ENCODE results near the gene TMEM165.

TMEM165 gene

DNA sequence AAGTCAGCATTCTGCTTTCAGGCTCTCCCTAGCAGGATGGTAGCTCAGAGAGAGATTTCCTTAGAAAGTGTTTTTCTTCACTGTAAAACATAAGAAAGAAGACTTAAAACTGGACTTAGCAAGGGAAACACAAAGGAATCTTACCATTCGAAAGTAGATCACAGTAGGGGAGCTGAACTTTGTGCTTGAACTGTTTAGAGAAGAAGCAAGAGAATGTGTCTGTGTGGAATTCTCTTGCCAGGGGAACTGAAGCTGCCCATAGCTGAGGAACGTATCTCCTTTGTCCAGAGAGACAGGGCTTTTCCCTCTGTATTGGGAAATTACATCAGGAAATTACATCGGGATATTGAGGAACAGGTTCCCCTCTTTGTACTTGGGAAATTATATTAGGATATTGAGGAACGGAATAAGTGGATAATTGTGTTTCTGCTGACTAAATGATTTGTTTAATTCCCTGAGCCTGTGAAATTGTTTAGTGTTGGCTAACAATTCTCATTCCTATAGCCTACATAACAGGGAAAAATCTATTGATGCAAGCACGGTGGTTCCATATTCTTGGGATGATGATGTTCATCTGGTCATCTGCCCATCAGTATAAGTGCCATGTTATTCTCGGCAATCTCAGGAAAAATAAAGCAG, 28.6 kb upstream of the TMEM165 start:
- DNase-seq = no peak

DNA sequence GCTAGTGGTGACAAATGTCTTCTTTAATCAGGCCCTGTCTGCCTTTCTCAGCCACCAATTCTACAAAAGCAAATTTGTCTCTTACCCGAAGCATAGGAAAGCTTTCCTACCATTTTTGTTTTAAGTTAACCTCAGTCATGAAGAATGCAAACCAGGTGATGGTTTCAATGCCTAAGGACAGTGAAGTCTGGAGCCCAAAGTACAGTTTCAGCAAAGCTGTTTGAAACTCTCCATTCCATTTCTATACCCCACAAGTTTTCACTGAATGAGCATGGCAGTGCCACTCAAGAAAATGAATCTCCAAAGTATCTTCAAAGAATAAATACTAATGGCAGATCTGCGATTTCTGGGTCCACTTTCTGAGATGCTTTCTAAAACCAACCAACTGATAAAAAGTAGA, 25.8 kb upstream of the TMEM165 start:
- no peak for DNase-seq

GRCh38 chr4:55372259-55372658, 23.5 kb upstream of the TMEM165 start:
- DNase-seq = no peak

DNA sequence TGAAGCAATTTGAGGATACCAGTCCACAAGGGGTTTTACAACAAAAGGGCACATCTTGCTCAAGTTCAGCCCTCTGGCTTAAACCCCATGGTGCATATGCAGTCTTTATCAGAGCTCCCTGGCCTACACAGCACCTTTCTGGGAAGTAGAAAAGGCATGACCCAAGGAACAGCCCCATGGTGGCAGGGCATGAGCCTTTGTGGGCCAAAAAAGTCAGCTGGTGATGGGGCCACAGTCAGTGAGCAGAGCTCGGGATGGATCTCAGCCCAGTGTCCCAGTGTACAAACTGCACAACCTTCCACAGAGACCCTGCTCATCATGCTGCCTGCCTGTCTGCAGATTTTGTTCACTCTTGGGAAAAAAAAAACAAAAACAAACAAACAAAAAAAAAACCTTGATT, 22.3 kb upstream of the TMEM165 start:
- DNase-seq = no peak

- DNase-seq = no peak
Observed at GRCh38 chr4:55376698-55377097, 19.1 kb upstream of the TMEM165 start.

- no peak for DNase-seq
Observed at GRCh38 chr4:55378617-55379467, 16.9 kb upstream of the TMEM165 start.

GRCh38 chr4:55380576-55380975, 15.2 kb upstream of the TMEM165 start:
- no peak for DNase-seq

- DNase-seq = no peak
Observed at GRCh38 chr4:55381502-55381901, 14.3 kb upstream of the TMEM165 start.

DNA sequence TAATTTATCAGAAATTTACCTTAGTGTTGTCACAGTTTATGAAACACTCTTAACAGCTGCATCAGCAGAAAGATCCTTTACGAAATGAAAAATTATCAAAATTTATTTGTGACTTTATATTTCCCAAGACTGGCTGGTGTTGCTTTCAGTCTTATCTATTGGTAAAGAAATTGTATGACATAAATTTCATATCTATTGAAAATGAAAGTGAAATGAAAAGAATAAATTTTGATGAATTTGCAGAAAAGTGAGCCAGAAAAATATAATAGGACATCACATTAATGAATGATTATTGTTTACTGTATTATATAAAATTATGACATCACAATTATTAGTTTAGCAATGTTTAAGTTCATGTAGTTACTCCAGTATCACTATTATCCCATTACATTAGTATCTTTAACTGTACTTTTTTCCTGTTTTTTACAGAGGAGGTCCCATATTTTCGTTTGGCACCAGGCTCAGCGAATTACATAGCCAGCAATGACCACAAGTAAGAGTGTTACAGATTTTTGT, 13.2 kb upstream of the TMEM165 start:
- no peak for DNase-seq

DNA sequence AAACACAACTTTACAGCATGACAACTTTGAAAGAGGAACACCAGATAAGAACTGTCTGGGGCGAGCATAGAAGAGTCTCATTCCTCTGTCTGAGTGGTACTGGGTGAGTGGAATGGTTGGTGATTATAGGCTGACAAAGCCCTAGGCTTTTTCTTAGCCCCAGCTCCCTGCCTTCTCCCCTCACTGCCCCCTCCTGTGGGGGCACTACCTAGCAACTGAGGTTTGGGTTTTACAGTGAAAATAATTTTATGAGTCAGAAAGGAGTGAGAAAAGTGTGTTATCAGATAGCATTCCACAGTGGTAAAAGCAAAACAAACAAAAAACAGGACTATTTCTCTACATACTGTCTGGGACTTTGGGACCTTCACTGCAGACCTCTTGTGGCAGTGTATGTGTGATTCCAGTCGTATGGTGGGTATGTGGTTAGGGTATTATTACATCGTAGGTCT, 10.5 kb upstream of the TMEM165 start:
- DNase-seq = peak; percentile 20

- peak; percentile 31 for DNase-seq
Observed at GRCh38 chr4:55386073-55386472, 9.7 kb upstream of the TMEM165 start.

DNA sequence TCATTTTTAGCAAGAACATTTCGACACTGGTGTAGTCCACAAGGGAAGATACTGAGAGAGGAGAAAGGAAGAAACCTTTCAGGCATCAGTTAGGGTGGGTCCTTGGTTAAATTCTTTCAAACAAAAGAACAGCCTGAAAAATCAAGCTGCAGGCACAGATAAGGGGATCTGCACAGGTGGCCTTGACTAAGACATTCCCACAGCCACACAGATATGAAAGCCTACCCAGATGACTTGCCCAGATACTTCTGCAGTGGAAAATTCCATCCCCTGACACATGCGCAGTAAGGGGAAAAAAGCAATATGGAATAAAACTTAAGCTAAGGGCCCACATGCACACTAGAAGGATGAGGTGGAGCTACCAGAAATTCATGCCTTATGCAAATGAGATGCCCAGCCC, 8.9 kb upstream of the TMEM165 start:
- DNase-seq = no peak

DNA sequence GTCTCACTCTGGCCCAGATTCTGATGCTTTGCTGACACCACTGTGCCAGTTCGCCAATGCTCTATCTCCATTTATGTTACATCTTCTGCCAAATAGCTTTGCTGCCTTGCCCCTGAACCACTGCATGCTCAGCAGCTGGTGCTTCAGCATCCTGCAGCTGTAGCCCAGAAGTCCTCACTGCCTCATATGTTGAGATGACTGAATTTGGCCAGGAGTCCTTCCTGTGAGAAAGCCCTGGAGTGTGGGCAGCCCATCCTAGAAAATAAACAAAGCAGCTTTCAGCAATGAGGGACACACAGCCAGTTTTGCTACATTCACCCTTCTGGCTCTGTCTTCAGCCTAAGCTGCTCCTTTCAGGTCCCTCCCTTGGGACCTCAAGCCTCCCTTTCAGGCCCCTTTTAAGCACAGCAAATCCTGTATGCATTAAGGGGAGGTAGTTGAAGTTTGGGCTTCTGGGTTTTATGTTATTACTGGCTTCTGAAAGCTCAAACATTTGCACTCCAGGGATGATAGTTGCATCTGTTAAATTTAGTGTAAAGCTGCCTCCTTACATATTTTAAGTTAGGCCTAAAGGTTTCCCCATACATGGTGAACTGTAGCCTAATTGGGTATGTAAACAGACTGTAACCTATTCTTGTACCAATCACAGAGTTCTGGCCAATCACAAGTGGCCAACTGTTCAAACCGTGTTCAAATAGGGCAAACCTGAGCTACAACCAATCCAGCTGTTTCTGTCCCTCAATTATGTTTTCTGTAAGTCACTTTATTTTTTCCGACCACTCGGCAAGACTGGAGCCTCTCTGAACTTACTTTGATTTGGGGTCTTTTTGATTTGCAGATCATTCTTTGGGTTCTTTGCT, 2.1 kb upstream of the TMEM165 start:
- no peak for DNase-seq

DNA sequence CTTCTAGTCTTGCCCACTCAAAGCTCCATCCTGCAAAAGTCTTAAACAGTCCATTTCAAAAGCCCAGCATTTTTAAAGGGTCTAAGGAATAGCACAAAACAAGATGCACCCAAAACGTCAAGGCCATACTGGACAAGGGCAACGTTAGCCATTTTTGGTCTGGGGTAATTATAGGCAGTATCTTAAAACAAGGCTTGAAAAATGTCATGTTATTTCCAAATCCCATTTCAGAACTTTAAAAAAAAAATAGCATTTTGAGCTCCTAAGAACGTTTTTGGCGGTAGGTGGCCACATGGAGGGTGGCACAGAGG, 584 bp upstream of the TMEM165 start:
- DNase-seq = no peak

- DNase-seq = peak; percentile 23
Observed at GRCh38 chr4:55396308-55397125, 760 bp downstream of the TMEM165 start.

- no peak for DNase-seq
Observed at GRCh38 chr4:55397126-55397436, 1.3 kb downstream of the TMEM165 start.

DNA sequence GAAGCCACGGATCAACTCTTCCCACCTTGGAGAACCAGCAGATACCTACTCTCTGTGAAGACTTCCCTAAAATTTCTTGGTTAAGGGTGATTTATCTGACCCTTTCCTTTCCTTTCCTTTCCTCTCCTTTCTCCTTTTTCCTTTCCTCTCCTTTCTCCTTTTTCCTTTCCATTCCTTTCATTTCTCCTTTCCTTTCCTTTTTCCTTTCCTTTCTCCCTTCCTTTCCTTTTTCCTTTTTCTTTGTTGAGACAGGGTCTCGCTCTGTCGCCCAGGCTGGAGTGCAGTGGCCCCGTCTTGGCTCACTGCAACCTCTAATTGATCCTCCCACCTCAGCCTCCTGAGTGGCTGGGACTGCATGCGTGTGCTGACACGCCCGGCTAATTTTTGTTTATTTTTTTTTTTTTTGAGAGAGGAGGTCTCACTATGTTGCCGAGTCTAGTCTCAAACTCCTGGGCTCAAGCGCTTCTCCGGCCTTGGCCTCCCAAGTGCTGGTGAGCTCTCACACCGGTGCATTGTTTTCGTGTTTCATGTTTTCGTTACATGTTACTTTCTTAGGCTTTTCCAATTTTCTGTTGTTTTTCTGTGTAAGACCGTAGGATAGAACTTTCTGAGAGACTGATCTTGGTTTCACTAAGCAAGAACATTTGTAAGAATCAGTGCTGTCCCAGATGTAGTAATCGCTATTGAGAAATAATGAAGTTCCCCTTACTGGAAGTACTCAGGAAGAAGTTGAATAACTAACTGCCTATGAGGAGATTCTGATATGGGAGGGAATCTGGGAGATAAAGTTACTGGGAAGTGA, 2.0 kb downstream of the TMEM165 start:
- no peak for DNase-seq

- no peak for DNase-seq
Observed at GRCh38 chr4:55398461-55398860, 2.7 kb downstream of the TMEM165 start.

- DNase-seq = no peak
Observed at GRCh38 chr4:55398966-55399365, 3.2 kb downstream of the TMEM165 start.

DNA sequence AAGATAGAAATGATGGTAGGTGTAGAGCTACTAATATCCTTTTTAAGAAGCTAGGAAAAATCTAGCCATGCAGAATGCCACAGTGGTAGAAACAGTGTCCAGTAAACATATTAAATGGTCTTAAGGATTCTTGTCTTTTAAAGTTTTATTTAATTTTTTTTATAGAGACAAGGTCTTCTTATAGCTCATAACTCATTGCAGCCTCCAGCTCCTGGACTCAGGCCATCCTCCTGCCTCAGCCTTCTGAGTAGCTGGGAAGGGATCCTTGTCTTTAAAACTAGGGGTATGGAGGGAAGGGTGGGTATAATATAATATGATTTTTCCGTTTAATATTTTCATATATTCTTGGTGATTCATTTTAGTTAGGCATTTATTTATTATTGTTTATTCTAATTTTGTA, 3.8 kb downstream of the TMEM165 start:
- no peak for DNase-seq

DNA sequence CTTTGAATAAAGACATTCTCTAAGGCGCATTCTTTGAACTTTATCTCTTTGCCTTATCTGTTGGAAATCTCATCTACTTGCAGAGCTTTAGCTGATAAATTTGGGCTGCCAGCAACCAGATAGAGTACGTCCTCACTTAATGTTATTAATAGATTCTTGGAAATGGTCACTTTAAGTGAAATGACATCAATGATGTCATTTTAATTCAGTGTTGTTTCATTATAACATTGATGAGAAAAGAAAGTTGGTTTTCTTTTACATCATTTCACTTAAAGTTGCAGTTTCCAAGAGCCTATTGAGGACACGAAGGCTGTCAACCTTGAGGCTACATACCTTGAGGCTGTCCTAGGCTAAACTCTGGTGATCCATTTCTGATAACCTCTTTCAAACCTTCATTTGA, 9.3 kb downstream of the TMEM165 start:
- DNase-seq = no peak

DNA sequence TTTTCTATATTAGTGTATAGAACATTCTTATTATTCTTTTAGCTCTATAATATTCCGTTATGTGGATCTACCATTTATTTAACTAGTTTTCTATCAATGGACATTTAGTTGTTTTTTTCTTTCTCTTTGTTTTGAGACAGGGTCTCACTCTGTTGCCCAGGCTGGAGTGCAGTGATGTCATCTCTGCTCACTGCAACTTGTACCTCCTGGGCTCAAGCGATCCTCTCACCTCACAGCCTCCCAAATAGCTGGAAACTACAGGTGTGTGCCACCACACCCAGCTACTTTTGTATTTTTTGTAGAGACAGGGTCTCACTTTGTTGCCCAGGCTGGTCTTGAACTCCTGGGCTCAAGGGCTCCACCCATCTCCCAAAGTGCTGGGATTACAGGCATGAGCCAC, 10.8 kb downstream of the TMEM165 start:
- DNase-seq = no peak
